Stomach (tissue), 9 donors: Measurements from ENCODE around the gene SLC32A1. TPM values are rescaled to one million over a fixed set of nuclear protein-coding genes. Genes with fewer than 3 reads are reported as not detected.

ENCODE experiments used
- DNase-seq, 2 donors: peaks; one replicate each; pipeline versions ENCODE4 v3.0.0 to v3.0.0-alpha.2; 2013 to 2019
- H3K27ac ChIP-seq, 5 donors: fragments of 200-600 bp in 4 of 5; sonication (generic) in 4 of 5; one replicate each; pipeline ENCODE4 v1.5.1; 2013 to 2019; ENCODE audit warnings: mild to moderate bottlenecking in 1 of 5, moderate library complexity in 1 of 5
- H3K27me3 ChIP-seq, 3 donors: fragments of 200-600 bp; sonication (generic); one replicate each; pipeline ENCODE4 v1.5.1; 2017 to 2019; ENCODE audit warnings: mixed run types in 1 of 3
- H3K36me3 ChIP-seq, 4 donors: fragments of 200-600 bp; sonication (generic); 1 replicate in 3 of 4; 2 replicates in 1 of 4; pipeline ENCODE4 v1.5.1; 2016 to 2019
- H3K4me1 ChIP-seq, 4 donors: fragments of 200-600 bp; sonication (generic); one replicate each; pipeline ENCODE4 v1.5.1; 2016 to 2019
- H3K4me3 ChIP-seq, 4 donors: fragments of 200-600 bp; sonication (generic) in 3 of 4; one replicate each; pipeline ENCODE4 v1.5.1; 2016 to 2019; ENCODE audit warnings: mild to moderate bottlenecking in 1 of 4
- H3K9me3 ChIP-seq, 4 donors: fragments of 200-600 bp; sonication (generic); one replicate each; pipeline ENCODE4 v1.5.1; 2016 to 2019
- EP300 ChIP-seq: sonication (generic); formaldehyde crosslinking; IDR thresholded peaks from one replicate; pipeline ENCODE4 v1.6.1; 2017; ENCODE audit warnings: antibody characterized with exemption
- POLR2A ChIP-seq, 4 donors: fragments of 450-650 bp; IDR thresholded peaks; one replicate each; pipeline ENCODE4 v1.6.1; 2016; ENCODE audit warnings: antibody characterized with exemption in 4 of 4, control low read depth in 2 of 4, mild to moderate bottlenecking in 1 of 4, moderate library complexity in 1 of 4
- POLR2AphosphoS5 ChIP-seq, 3 donors: sonication (generic); formaldehyde crosslinking; IDR thresholded peaks; one replicate each; pipeline ENCODE4 v1.6.1; 2016; ENCODE audit warnings: antibody characterized with exemption in 3 of 3
- WGBS, 5 donors: extraction: QIAGEN DNeasy Blood & Tissue Kit in 3 of 5; methylation state at CpG; one replicate each; pipeline versions ENCODE4 v1.1.5 to v1.1.7; 2013 to 2018; 5-methylcytosine and 5-hydroxymethylcytosine counted together
- intact Hi-C: fragments of 100-400 bp; cut with DNase I; formaldehyde crosslinking; loops from one replicate; pipeline ENCODE4 v1.15.1; 2023; ENCODE audit warnings: low total_unique reads
- polyA plus RNA-seq, 3 donors: library from polyadenylated mRNA; stranded (reverse); fragments of 200-250 nt; gene quantifications; one replicate each; pipeline ENCODE4 v1.2.3, GENCODE V29; 2013
- total RNA-seq, 5 donors: library from RNA; depleted of rRNA; stranded (reverse); fragments of >200 nt; gene quantifications; one replicate each; pipeline versions ENCODE4 v1.1.0 to v1.2.3, GENCODE V29; 2014 to 2016
- TF ChIP-seq, protein P1 (sequence below), 7 experiments: fragments of 450-650 bp in 4 of 7; fragments of 200-600 bp in 3 of 7; sonication (generic) in 3 of 7; IDR thresholded peaks; one replicate each; pipeline ENCODE4 v1.5.1; 2016 to 2019; ENCODE audit warnings: antibody characterized with exemption in 7 of 7, control low read depth in 2 of 7, mild to moderate bottlenecking in 1 of 7
- donor health status: healthy with polysubstance abuse.
- donor health status: Bipolar disorder and iron deficiency.
- donor health status: healthy.

Gene SLC32A1
- total and polyA plus RNA-seq, 8 donors: not detected

DNA sequence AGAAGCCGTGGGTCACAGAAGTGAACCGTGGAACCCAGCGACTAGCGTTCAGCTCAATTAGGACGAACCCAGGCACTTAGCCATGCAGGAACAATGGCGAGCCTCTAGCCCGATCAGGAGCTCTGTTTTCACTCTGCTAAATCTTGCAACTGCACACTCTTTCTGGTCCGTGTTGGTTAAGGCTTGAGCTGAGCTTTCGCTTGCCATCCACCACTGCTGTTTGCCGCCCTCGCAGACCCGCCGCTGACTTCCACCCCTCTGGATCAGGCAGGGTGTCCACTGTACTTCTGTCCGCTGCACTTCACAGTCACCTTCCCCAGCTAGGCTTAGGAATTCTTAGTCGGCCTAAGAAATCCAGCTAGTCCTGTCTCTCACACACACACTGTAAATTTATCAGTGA, 25.7 kb upstream of the SLC32A1 start:
- H3K27ac ChIP-seq: no peak overlapping the region
- no peaks in the 10 kb centered on the region for H3K4me1 ChIP-seq
- no peak for TF ChIP-seq POLR2AphosphoS5 (IDR thresholded peaks at IDR 0.05)
- TF ChIP-seq POLR2A (IDR thresholded peaks at IDR 0.05): no peak
- TF ChIP-seq EP300: no peak
- TF ChIP-seq, protein P1, sequence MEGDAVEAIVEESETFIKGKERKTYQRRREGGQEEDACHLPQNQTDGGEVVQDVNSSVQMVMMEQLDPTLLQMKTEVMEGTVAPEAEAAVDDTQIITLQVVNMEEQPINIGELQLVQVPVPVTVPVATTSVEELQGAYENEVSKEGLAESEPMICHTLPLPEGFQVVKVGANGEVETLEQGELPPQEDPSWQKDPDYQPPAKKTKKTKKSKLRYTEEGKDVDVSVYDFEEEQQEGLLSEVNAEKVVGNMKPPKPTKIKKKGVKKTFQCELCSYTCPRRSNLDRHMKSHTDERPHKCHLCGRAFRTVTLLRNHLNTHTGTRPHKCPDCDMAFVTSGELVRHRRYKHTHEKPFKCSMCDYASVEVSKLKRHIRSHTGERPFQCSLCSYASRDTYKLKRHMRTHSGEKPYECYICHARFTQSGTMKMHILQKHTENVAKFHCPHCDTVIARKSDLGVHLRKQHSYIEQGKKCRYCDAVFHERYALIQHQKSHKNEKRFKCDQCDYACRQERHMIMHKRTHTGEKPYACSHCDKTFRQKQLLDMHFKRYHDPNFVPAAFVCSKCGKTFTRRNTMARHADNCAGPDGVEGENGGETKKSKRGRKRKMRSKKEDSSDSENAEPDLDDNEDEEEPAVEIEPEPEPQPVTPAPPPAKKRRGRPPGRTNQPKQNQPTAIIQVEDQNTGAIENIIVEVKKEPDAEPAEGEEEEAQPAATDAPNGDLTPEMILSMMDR (IDR thresholded peaks at IDR 0.05): no peak
- DNase-seq: no peak
- 81 to 85% (median 82%) methylated on average over 15 of the region's 15 CpGs for WGBS, 5 donors
- intact Hi-C loops: no loop called here
- no peaks in the 10 kb centered on the region for H3K9me3 ChIP-seq
- peaks cover 0 to 83% (median 20%) of the 10 kb centered on the region in 3 donors for H3K27me3 ChIP-seq
- H3K4me3 ChIP-seq: no peak overlapping the region
- H3K36me3 ChIP-seq: no peaks in the 10 kb centered on the region

DNA sequence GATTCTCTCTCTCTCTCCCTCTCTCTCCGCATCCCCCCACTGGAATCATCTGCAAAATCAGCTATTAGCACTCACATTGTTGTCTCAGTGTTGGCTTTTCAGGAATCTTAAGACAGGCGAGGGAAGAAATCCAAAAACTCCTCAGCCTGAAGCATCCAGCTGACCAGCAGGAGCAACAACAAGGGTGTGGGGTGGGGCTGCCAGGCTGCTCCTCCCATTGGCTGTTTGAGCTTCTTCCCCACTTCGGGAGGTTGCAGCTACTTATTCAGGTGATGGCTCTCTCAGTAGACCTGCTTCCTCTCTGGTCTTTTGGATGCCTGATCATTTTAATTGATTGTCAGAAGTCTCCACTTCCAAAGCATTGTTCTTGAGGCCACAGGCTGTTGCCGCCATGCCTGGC, 24.1 kb upstream of the SLC32A1 start:
- no peaks in the 10 kb centered on the region for H3K36me3 ChIP-seq
- DNase-seq: no peak
- TF ChIP-seq EP300: no peak
- TF ChIP-seq, protein P1 (IDR thresholded peaks at IDR 0.05): no peak
- no peak for TF ChIP-seq POLR2A (IDR thresholded peaks at IDR 0.05)
- no peak for TF ChIP-seq POLR2AphosphoS5 (IDR thresholded peaks at IDR 0.05)
- H3K27me3 ChIP-seq: peaks cover 0 to 94% (median 20%) of the 10 kb centered on the region in 3 donors
- intact Hi-C loops: no loop called here
- H3K9me3 ChIP-seq: no peaks in the 10 kb centered on the region
- H3K27ac ChIP-seq: no peak overlapping the region
- no peaks in the 10 kb centered on the region for H3K4me1 ChIP-seq
- H3K4me3 ChIP-seq: no peak overlapping the region
- WGBS, 5 donors: 39 to 44% (median 42%) methylated on average over 3 to 4 of the region's 4 CpGs

DNA sequence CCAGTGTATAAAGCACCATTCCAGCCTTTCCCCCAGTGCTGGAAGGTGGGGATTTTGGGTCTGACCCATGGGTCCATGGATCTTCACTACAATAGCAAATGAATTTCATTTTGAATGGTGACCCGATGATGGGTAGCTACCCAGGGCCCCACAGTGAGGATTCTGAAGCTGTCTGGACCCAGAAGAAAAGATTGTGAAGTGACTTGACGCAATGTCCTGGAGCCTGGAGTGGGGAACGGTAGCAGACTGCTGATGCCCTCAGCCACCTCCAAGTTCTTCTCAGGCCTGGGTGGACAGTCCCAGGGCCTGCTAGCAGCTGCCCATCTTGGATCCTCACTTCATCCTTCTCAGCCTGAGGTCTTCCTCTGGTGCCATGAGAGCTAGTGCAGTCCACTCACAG, 23.4 kb upstream of the SLC32A1 start:
- no peak for TF ChIP-seq POLR2A (IDR thresholded peaks at IDR 0.05)
- TF ChIP-seq EP300: no peak
- TF ChIP-seq POLR2AphosphoS5 (IDR thresholded peaks at IDR 0.05): no peak
- TF ChIP-seq, protein P1 (IDR thresholded peaks at IDR 0.05): no peak
- 68 to 87% (median 75%) methylated on average over 3 of the region's 3 CpGs for WGBS, 5 donors
- Histone ChIP-seq H3K4me3 (no peak overlapping the region), H3K9me3 (no peaks in the 10 kb centered on the region), H3K27ac (no peak overlapping the region), H3K27me3 (peaks cover 0 to 97% (median 25%) of the 10 kb centered on the region in 3 donors), H3K4me1 (no peaks in the 10 kb centered on the region), H3K36me3 (no peaks in the 10 kb centered on the region)
- intact Hi-C loops: no loop called here
- DNase-seq: no peak

DNA sequence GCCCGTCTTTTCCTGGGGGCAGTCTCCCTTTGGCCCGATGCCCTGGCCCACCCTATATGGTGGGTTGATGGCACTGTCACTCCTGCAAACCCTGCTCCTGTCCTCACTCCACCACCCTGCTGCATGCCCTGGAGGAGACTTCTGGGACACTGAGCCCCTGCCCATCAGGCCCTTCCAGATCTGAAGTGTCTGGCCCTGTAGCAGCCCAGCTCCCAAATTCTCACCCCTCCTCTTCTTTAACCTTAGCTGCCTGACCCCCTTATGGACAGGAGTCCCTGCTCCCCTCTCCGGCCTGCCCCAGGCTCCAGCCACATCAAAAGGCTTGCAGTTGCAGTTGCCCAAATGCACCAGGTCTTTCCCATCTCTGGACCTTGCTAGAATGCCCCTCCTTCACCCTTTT, 20.8 kb upstream of the SLC32A1 start:
- no peak overlapping the region for H3K4me3 ChIP-seq
- H3K27ac ChIP-seq: no peak overlapping the region
- 40 to 79% (median 69%) methylated on average over 3 of the region's 3 CpGs for WGBS, 5 donors
- intact Hi-C loops: no loop called here
- H3K9me3 ChIP-seq: no peaks in the 10 kb centered on the region
- TF ChIP-seq POLR2AphosphoS5 (IDR thresholded peaks at IDR 0.05): no peak
- TF ChIP-seq, protein P1 (IDR thresholded peaks at IDR 0.05): no peak
- TF ChIP-seq POLR2A (IDR thresholded peaks at IDR 0.05): no peak
- no peak for TF ChIP-seq EP300
- no peaks in the 10 kb centered on the region for H3K36me3 ChIP-seq
- no peaks in the 10 kb centered on the region for H3K4me1 ChIP-seq
- DNase-seq: no peak
- H3K27me3 ChIP-seq: peaks cover 4 to 92% (median 25%) of the 10 kb centered on the region in 3 donors
